Measurements from ENCODE around the gene MRPS23.

DNA sequence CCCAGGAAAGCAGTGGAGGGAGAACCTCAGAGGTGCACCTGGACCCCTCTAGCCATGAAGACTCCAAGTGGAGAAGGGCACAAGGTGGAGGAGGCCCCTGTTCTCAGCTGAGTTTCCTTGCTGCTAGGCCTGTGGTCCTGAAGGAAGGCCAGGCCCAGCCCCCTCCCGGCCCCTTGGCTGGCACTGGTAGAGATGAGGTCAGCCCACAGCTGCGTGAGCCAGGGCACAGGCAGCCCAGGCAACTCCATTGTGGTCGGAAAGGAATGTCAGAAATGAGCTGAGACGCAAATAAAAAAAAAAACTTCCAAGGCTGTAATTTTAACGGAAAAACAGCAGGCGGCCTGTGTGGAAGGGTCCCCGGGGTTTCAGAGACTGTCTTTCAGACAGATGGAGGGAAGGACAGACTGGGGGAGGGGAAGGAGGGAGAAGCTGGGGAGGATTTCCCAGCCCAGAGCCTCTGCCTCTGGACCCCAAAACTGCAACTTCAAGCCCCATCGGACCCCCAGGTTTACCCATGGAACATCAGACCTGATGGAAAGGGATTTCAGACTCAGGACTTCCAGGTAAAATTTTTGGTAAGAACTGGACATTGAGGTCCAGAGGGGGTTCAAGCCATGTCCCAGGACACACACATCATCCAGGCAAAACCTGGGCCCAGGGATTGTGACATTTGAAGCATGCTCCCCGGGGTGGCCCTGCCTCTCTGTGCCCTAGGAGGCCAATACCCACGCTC is 25.6 kb upstream of the MRPS23 start:
- TF ChIP-seq, protein P1, sequence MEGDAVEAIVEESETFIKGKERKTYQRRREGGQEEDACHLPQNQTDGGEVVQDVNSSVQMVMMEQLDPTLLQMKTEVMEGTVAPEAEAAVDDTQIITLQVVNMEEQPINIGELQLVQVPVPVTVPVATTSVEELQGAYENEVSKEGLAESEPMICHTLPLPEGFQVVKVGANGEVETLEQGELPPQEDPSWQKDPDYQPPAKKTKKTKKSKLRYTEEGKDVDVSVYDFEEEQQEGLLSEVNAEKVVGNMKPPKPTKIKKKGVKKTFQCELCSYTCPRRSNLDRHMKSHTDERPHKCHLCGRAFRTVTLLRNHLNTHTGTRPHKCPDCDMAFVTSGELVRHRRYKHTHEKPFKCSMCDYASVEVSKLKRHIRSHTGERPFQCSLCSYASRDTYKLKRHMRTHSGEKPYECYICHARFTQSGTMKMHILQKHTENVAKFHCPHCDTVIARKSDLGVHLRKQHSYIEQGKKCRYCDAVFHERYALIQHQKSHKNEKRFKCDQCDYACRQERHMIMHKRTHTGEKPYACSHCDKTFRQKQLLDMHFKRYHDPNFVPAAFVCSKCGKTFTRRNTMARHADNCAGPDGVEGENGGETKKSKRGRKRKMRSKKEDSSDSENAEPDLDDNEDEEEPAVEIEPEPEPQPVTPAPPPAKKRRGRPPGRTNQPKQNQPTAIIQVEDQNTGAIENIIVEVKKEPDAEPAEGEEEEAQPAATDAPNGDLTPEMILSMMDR (conservative IDR thresholded peaks at IDR 0.05; ENCODE audit: low read depth, low read length) = peak; percentile 80
- no peak for TF ChIP-seq EZH2phosphoT487 (IDR thresholded peaks at IDR 0.05; ENCODE audit: borderline replicate concordance, low read length)
